RWPE1 (cell line): ENCODE measurements around the gene WWOX.

Experiments used
- CTCF ChIA-PET: fragments of 350-600 bp; sonication (Branson Sonifier 250); formaldehyde crosslinking; extraction: SDS; loops from one replicate; lab custom pipeline; 2021; lab: Yijun Ruan, JAX
- POLR2A ChIA-PET: fragments of 400-600 bp; formaldehyde crosslinking; extraction: SDS; loops from one replicate; lab custom pipeline; 2020; ENCODE audit warnings: antibody characterized with exemption; ENCODE audit not compliant: low non-redundant PET; lab: Yijun Ruan, JAX
- DNase-seq: peaks from one replicate; pipeline ENCODE4 v3.0.0; 2012; ENCODE audit warnings: low spot score
- H3K27ac ChIP-seq: fragments of 450-650 bp; 2 replicates; pipeline ENCODE4 v1.5.1; 2017
- CTCF ChIP-seq: fragments of 450-650 bp; conservative IDR thresholded peaks from 2 replicates; pipeline ENCODE4 v1.5.1; 2017; ENCODE audit warnings: low read depth, mild to moderate bottlenecking

Gene WWOX

DNA sequence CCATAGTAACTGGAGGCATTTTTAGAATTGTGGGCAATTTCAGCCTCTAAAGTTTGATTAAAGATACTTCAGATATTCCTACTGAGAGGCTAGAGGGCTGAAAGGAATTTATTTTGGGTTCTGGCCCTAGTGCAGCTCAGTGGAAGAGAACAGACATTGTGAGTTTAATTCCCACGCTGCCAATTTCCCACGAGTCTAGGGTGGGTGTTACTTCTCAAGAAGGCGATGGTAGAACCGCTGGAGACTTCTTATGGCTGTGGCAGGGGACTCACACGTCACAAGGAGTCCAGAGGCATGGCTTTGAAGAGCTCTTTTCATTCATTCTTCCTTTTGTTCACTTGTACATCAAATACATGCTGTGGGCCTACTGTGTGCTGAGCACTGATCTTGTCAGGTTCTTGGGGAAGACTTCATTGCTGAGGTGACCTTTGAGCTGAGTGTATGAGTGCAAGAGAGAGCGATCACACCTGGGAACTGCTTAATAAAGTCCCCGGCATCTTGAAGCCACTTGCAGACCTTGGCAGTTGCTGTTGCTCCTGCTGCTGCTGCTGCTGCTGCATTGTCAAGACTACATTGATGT is 111.7 kb downstream of the WWOX start:
- DNase-seq = no peak
- ChIA-PET POLR2A (no interaction called here), CTCF (interaction anchor here (0.7 to 0.8 kb wide), 3 partner anchors 25 to 537 kb away, joined by 3 to 6 read pairs (median 4); partner anchors contain the start of gene WWOX)
- no peak overlapping the region for H3K27ac ChIP-seq
- TF ChIP-seq CTCF = no peak

- ChIA-PET POLR2A (no interaction called here), CTCF (interaction anchor here (0.8 kb wide), 1 partner anchor 112 kb away, joined by 4 read pairs; the partner anchor contains the start of gene WWOX)
- no peak for TF ChIP-seq CTCF
- DNase-seq = peak; percentile 82
- no peak overlapping the region for H3K27ac ChIP-seq
Measured at GRCh38 chr16:78211946-78212345, 112.5 kb downstream of the WWOX start.

GRCh38 chr16:78212674-78213073 is 113.2 kb downstream of the WWOX start:
- H3K27ac ChIP-seq = no peak overlapping the region
- ChIA-PET CTCF (interaction anchor here (0.7 kb wide), 1 partner anchor 60 kb away, joined by 3 read pairs; no protein-coding TSS in a partner anchor), POLR2A (no interaction called here)
- no peak for TF ChIP-seq CTCF
- DNase-seq = no peak

- ChIA-PET POLR2A (no interaction called here), CTCF (no interaction called here)
- TF ChIP-seq CTCF = no peak
- no peak overlapping the region for H3K27ac ChIP-seq
- DNase-seq = no peak
Measured at GRCh38 chr16:78213751-78214150, 114.3 kb downstream of the WWOX start.

GRCh38 chr16:78215222-78215621 is 115.8 kb downstream of the WWOX start:
- TF ChIP-seq CTCF = no peak
- no peak for DNase-seq
- POLR2A ChIA-PET = no interaction called here
- CTCF ChIA-PET = no interaction called here
- H3K27ac ChIP-seq = no peak overlapping the region

- DNase-seq = no peak
- TF ChIP-seq CTCF = no peak
- POLR2A ChIA-PET = no interaction called here
- no peak overlapping the region for H3K27ac ChIP-seq
- CTCF ChIA-PET = interaction anchor here (0.7 kb wide), 1 partner anchor 320 kb away, joined by 3 read pairs; no protein-coding TSS in a partner anchor
Measured at GRCh38 chr16:78216166-78216745, 116.8 kb downstream of the WWOX start.
